Karpas-422 (cell line): ENCODE results near the gene CREB5. TPM values are rescaled to one million over a fixed set of nuclear protein-coding genes. Genes with fewer than 3 reads are reported as not detected.

Source experiments
- DNase-seq: peaks from one replicate; pipeline ENCODE4 v3.0.0-alpha.2; 2015
- H2AFZ ChIP-seq: fragments of 200-600 bp; sonication (generic); 2 replicates; pipeline ENCODE4 v1.6.1; 2014; ENCODE audit warnings: antibody characterized with exemption, low read length, mixed read lengths
- H3K27ac ChIP-seq: fragments of 200-600 bp; sonication (generic); 2 replicates; pipeline ENCODE4 v1.5.1; 2014; ENCODE audit warnings: mild to moderate bottlenecking, low read length, moderate library complexity
- H3K27me3 ChIP-seq: fragments of 200-600 bp; sonication (generic); 2 replicates; pipeline ENCODE4 v1.6.1; 2014; ENCODE audit warnings: low read length, mixed read lengths
- H3K36me3 ChIP-seq: fragments of 200-600 bp; sonication (generic); 2 replicates; pipeline ENCODE4 v1.6.1; 2014; ENCODE audit warnings: low read length, mixed read lengths; ENCODE audit not compliant: insufficient read depth
- H3K4me1 ChIP-seq: fragments of 200-600 bp; sonication (generic); 2 replicates; pipeline ENCODE4 v1.6.1; 2014; ENCODE audit warnings: mild to moderate bottlenecking, low read length, mixed read lengths
- H3K4me2 ChIP-seq: fragments of 200-600 bp; sonication (generic); 2 replicates; pipeline ENCODE4 v1.6.1; 2014; ENCODE audit warnings: low read length, low read depth, mild to moderate bottlenecking; ENCODE audit not compliant: poor library complexity, severe bottlenecking
- H3K4me3 ChIP-seq: fragments of 200-600 bp; sonication (generic); 2 replicates; pipeline ENCODE4 v1.5.1; 2014; ENCODE audit warnings: mild to moderate bottlenecking, antibody characterized with exemption, low read length, mixed read lengths
- H3K79me2 ChIP-seq: fragments of 200-600 bp; sonication (generic); 2 replicates; pipeline ENCODE4 v1.6.1; 2014; ENCODE audit warnings: mild to moderate bottlenecking, low read length, mixed read lengths
- H3K9ac ChIP-seq: fragments of 200-600 bp; sonication (generic); 2 replicates; pipeline ENCODE4 v1.6.0; 2014; ENCODE audit warnings: low read length
- H3K9me2 ChIP-seq: fragments of 200-600 bp; sonication (generic), shearing (Covaris generic); replicated peaks from 2 replicates; pipeline ENCODE4 v1.6.0; 2014; ENCODE audit warnings: mild to moderate bottlenecking, low read length, moderate library complexity; ENCODE audit not compliant: insufficient read depth
- H3K9me3 ChIP-seq: fragments of 300-700, 200-600 bp; sonication (generic); 2 replicates; pipeline ENCODE4 v1.6.1; 2014; ENCODE audit warnings: low read length, mixed read lengths
- H4K20me1 ChIP-seq: fragments of 200-600 bp; sonication (generic); 2 replicates; pipeline ENCODE4 v1.6.1; 2014; ENCODE audit warnings: mild to moderate bottlenecking, antibody characterized with exemption, low read length, low read depth; ENCODE audit not compliant: insufficient read depth
- total RNA-seq: library from RNA; depleted of rRNA; stranded (reverse); fragments of >200 nt; shearing (Covaris generic); gene quantifications from 2 replicates; pipeline ENCODE4 v1.2.3, GENCODE V29; 2014; ENCODE audit warnings: low replicate concordance

The CREB5 gene
- total RNA-seq, 1 experiment from 2014 or later: 52.1 TPM

- no peak for DNase-seq
- Histone ChIP-seq H3K79me2 (no peaks in the 10 kb centered on the region), H3K27me3 (no peaks in the 10 kb centered on the region), H3K36me3 (no peaks in the 10 kb centered on the region; the same call in 1 of the 2 replicates), H3K27ac (no peak overlapping the region), H3K9me2 (no peaks in the 10 kb centered on the region), H3K9ac (no peak overlapping the region), H3K4me3 (no peak overlapping the region), H3K4me2 (no peak overlapping the region), H2AFZ (no peak overlapping the region), H3K9me3 (no peaks in the 10 kb centered on the region), H3K4me1 (peaks cover 11% of the 10 kb centered on the region), H4K20me1 (peaks cover 75% of the 10 kb centered on the region)
Observed at GRCh38 chr7:28640001-28640400, 227.7 kb downstream of the CREB5 start.

- Histone ChIP-seq H3K27ac (no peak overlapping the region), H3K9ac (no peak overlapping the region), H3K4me2 (no peak overlapping the region), H3K4me3 (no peak overlapping the region), H3K9me3 (no peaks in the 10 kb centered on the region), H3K4me1 (peaks cover 11% of the 10 kb centered on the region), H3K9me2 (no peaks in the 10 kb centered on the region), H3K36me3 (no peaks in the 10 kb centered on the region; the same call in 1 of the 2 replicates), H3K27me3 (no peaks in the 10 kb centered on the region), H3K79me2 (no peaks in the 10 kb centered on the region), H2AFZ (no peak overlapping the region), H4K20me1 (peaks cover 74% of the 10 kb centered on the region)
- no peak for DNase-seq
Observed at GRCh38 chr7:28641752-28642545, 229.6 kb downstream of the CREB5 start.

- H3K9ac ChIP-seq: no peak overlapping the region
- H3K4me3 ChIP-seq: no peak overlapping the region
- no peaks in the 10 kb centered on the region; the same call in 1 of the 2 replicates for H3K36me3 ChIP-seq
- no peaks in the 10 kb centered on the region for H3K9me2 ChIP-seq
- H2AFZ ChIP-seq: no peak overlapping the region
- no peak overlapping the region for H3K27ac ChIP-seq
- no peak for DNase-seq
- no peak overlapping the region for H3K4me2 ChIP-seq
- H3K79me2 ChIP-seq: no peaks in the 10 kb centered on the region
- peaks cover 81% of the 10 kb centered on the region for H4K20me1 ChIP-seq
- no peaks in the 10 kb centered on the region for H3K9me3 ChIP-seq
- peaks cover 11% of the 10 kb centered on the region for H3K4me1 ChIP-seq
- H3K27me3 ChIP-seq: no peaks in the 10 kb centered on the region
Observed at GRCh38 chr7:28643188-28643569, 230.9 kb downstream of the CREB5 start.

GRCh38 chr7:28643584-28644340 lies 231.4 kb downstream of the CREB5 start:
- Histone ChIP-seq H3K27ac (no peak overlapping the region), H3K4me3 (no peak overlapping the region), H3K36me3 (no peaks in the 10 kb centered on the region), H2AFZ (no peak overlapping the region), H3K27me3 (no peaks in the 10 kb centered on the region), H3K9ac (no peak overlapping the region), H4K20me1 (peaks cover 79% of the 10 kb centered on the region), H3K4me1 (peaks cover 11% of the 10 kb centered on the region), H3K4me2 (no peak overlapping the region), H3K9me2 (no peaks in the 10 kb centered on the region), H3K9me3 (no peaks in the 10 kb centered on the region), H3K79me2 (no peaks in the 10 kb centered on the region)
- DNase-seq: no peak

- Histone ChIP-seq H2AFZ (no peak overlapping the region), H3K4me2 (no peak overlapping the region), H3K36me3 (no peaks in the 10 kb centered on the region)
Observed at GRCh38 chr7:28645866-28646265, 233.5 kb downstream of the CREB5 start.

GRCh38 chr7:28646376-28647075 lies 234.2 kb downstream of the CREB5 start:
- peaks cover 65% of the 10 kb centered on the region for H4K20me1 ChIP-seq
- no peak for DNase-seq
- no peak overlapping the region for H3K4me3 ChIP-seq
- no peaks in the 10 kb centered on the region for H3K9me3 ChIP-seq
- H3K9ac ChIP-seq: no peak overlapping the region
- H3K79me2 ChIP-seq: no peaks in the 10 kb centered on the region
- H2AFZ ChIP-seq: no peak overlapping the region
- H3K4me1 ChIP-seq: peaks cover 11% of the 10 kb centered on the region
- H3K9me2 ChIP-seq: no peaks in the 10 kb centered on the region
- no peak overlapping the region for H3K4me2 ChIP-seq
- H3K36me3 ChIP-seq: no peaks in the 10 kb centered on the region
- no peaks in the 10 kb centered on the region for H3K27me3 ChIP-seq
- H3K27ac ChIP-seq: no peak overlapping the region

More at GRCh38 chr7:28645866-28646265, 233.5 kb downstream of the CREB5 start:
- no peak for DNase-seq
- H3K79me2 ChIP-seq: no peaks in the 10 kb centered on the region
- no peak overlapping the region for H3K9ac ChIP-seq
- H3K27ac ChIP-seq: no peak overlapping the region
- no peaks in the 10 kb centered on the region for H3K27me3 ChIP-seq
- H3K9me2 ChIP-seq: no peaks in the 10 kb centered on the region
- H3K9me3 ChIP-seq: no peaks in the 10 kb centered on the region
- H3K4me3 ChIP-seq: no peak overlapping the region
- peaks cover 71% of the 10 kb centered on the region for H4K20me1 ChIP-seq
- peaks cover 11% of the 10 kb centered on the region for H3K4me1 ChIP-seq

GRCh38 chr7:28647076-28647421 lies 234.7 kb downstream of the CREB5 start:
- Histone ChIP-seq H3K4me1 (peaks cover 6% of the 10 kb centered on the region), H4K20me1 (peaks cover 63% of the 10 kb centered on the region), H3K36me3 (no peaks in the 10 kb centered on the region), H3K9me2 (no peaks in the 10 kb centered on the region), H3K4me2 (no peak overlapping the region), H3K79me2 (no peaks in the 10 kb centered on the region), H3K4me3 (no peak overlapping the region), H3K9me3 (no peaks in the 10 kb centered on the region), H3K27ac (no peak overlapping the region), H3K9ac (no peak overlapping the region), H3K27me3 (no peaks in the 10 kb centered on the region), H2AFZ (no peak overlapping the region)
- no peak for DNase-seq

- no peak overlapping the region for H3K4me3 ChIP-seq
- H3K79me2 ChIP-seq: no peaks in the 10 kb centered on the region
- no peak for DNase-seq
Observed at GRCh38 chr7:28649189-28649588, 236.9 kb downstream of the CREB5 start.

More at GRCh38 chr7:28649189-28649588, 236.9 kb downstream of the CREB5 start:
- no peak overlapping the region for H3K27ac ChIP-seq
- no peaks in the 10 kb centered on the region for H3K9me3 ChIP-seq
- H4K20me1 ChIP-seq: peaks cover 66% of the 10 kb centered on the region
- H3K9me2 ChIP-seq: no peaks in the 10 kb centered on the region
- no peaks in the 10 kb centered on the region for H3K36me3 ChIP-seq
- no peak overlapping the region for H3K4me2 ChIP-seq
- no peak overlapping the region for H2AFZ ChIP-seq
- no peaks in the 10 kb centered on the region for H3K4me1 ChIP-seq
- no peak overlapping the region for H3K9ac ChIP-seq
- H3K27me3 ChIP-seq: no peaks in the 10 kb centered on the region
